ENCODE results near the gene ERC1.

ERC1 gene

DNA sequence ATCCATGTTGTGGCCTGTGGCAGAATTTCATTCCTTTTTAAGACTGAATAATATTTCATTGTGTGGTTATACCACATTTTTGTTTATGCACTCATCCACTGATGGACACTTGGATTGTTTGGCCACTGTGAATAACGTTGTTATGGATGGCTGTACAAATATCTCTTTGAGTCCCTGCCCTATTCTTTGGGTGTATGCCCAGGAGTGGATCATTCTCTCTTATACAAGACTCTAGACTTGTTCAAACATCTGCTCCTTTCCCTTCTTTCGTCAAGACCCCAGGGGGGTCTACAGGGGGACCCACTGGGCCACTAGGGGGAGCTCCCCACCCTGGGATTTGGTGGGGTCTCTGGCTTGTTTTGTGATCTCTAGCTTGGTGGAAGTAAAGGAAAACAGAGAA lies 526.0 kb downstream of the ERC1 start:
- no peak for DNase-seq (ENCODE audit: low spot score)

DNA sequence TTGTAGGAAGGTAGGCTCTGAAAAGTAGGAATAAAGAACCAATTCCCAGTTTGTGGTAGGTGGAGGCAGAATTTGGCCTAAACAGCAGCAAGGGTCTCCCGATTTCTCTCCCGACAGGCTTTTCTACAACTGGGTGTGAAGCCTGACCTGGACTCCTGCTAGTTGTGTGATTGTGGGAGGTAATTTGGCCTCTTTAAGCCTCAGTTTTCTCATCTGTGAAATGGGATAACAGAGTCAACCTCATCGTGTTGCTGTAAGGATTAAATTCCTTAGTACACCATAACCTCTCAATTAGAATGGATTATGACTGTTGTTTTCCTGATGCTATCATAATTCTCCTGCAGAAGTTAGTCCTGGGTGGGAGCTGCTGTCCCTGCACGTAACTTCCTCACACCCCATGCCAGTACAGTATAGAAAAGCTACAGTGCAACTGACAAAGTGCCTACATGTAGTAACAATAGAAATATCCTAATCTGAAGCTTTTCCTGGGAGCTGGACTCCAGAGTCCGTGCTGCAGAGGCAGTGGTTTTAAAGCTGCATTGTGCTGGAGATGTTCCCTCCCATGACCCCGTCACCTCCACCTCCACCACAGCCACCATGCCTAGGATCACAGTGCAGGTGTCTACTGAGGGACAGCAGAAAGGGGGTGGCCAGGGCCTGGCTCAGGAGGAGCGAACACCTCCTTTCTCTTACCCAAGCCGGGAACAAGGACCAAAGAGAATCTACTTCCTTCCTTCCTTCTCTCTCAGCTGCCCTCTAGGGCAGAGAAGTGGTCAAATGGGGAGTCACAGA lies 526.9 kb downstream of the ERC1 start:
- no peak for DNase-seq (ENCODE audit: low spot score)

DNA sequence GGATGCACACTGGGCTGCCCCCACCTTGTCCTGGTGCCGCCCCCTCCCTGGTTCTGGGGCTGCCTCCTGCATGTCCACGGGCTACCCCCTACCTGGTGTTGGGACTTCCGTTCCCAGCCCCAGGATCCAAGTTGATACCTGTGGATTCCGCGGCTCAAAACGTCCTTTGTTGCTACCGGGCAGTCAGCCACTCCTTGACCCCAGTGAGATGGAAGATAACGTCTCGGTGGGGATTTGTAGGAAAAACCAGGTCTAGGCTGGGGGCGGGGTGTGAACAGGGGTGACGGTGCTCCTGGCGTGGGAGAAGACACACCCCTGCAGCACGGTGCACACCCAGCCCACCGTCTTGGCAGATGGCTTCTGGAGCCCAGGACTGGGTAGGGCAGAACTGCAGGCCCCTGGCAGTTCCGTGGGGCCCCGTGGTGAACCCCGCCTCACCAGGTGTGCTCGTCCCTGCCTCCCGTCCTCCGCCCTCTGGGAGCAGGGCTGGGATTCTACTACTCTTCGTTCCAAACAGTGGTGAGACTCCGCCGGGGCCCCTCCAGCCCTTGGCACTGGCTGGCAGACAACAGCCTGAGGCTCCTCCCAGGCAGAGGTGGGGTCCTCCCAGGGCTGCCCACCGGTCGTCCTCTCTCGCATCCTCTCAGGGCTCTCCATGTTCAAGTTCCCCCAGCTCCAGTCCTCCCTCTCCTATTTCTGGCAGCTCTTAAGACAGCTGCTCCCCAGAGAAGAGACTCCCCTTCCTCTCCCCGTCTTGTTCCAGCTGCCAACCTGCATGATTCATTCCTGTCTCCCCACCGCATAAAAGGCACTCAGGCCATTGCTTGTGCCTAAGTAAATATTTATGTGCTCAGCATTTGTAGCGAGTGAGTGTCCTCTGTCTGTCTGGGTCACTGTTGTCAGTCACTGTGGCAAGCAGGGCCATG lies 527.8 kb downstream of the ERC1 start:
- no peak for DNase-seq (ENCODE audit: low spot score)

DNA sequence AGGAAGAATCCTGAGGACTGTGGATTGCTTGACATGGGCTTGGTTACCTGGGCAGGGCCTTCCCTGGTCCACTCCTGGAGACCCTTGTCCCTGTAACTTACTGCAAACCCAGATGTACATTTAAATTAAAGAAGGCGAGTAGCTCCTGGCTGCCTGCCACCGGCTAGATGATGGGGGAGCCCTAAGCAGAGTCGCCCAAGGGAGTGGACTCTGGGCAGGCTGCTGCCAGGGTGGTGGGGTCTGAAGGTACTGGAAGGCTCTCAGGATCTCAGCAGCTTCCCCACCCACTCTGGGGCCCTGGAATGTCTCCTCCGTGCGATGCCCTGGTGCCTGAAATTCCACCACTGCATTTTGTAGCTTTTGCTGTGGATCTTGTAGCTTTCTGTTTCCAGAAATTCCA lies 528.6 kb downstream of the ERC1 start:
- no peak for DNase-seq (ENCODE audit: low spot score)

DNA sequence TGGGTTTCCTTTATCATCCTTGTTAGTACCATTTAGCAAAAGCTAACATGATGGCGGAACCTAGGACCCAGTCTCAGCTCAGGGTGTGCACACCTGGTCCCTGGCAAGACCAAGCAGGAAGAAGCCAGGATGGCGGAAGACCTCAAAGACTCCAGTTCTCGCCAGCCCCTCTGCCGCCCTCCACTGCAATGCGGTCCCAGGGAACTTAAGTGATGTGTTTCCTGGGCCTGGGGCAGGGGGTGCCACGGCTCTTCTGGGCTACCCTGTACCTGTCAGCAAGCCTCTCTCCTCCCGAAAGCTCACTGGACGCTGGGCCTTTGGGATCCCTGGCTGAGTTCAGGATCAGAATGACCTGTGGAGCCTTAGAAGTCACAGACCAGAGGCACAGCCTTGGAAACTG lies 532.0 kb downstream of the ERC1 start:
- no peak for DNase-seq (ENCODE audit: low spot score)

DNA sequence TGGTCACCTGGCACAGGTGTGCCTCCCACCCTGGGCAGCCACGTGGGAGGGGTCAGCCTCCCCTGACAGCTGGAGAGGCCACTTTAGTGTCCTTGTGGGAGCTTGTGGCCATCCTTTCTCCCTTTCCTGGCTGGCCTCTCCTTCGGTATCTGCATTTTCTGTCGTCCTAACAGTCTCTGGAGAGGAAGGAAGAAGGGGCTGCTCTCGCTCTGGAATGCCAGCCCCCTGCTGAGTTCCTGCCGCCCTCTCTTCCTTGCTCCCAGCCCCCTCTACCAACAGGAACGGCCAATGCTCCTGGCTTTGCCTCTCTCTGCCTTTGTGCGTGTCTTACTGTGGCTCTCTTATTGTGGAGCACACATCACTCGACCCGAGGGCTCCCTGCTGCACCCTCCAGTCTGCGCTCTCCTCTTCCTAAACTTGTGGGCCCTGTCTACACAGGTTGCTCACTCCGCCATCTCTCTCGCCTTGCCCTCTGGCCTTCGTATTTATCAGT lies 532.6 kb downstream of the ERC1 start:
- DNase-seq (ENCODE audit: low spot score): no peak

DNA sequence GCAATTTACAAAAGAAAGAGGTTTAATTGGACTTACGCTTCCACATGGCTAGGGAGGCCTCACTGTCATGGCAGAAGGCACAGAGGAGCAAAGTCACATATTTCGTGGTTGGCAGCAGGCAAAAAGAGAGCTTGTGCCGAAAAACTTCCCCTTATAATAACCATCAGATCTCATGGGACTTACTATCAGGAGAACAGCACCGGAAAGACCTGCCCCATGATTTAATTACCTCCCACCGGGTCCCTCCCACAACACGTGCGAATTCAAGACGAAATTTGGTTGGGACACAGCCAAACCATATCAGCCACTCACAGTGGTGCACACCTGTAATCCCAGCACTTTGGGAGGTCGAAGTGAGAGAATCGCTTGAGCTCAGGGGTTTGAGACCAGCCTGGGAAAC lies 534.8 kb downstream of the ERC1 start:
- no peak for DNase-seq (ENCODE audit: low spot score)

DNA sequence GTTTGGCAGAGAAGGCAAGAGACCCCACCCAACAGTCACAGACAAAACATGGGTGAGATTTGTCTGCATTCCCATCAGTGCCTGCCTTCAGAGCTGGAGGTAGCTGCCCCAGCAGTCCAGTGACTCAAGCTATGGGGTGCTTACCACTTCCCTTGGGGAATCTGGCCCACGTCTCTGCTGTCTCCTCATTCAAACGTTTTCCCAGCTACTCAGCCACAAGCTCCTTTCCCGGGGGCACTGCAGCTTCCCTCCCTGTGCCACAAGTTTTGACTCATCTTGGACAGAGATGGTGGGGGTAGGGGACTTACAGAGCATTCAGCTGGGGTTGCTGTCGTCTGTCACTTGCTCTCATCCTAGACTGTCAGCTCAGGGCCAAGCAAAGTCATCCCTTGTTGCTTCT lies 536.8 kb downstream of the ERC1 start:
- DNase-seq (ENCODE audit: low spot score): no peak

DNA sequence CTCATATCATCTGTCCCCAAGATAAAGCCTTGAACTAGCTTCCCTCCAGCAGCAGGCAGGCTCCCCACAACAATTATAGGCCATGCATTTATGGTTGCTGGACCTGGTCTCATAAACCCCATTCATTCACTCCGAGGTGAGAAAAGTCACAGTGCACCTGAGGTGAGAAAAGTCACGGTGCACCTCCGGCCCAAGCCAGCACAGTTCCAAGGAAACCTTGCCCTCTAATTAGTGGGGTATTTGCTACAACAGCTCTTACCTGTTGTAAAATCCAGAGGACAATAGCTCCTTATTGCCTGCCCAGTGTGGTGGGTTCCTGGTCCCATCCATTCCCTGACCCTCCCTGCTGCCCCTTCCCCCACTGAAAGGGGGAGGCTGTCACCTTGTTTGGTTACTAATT lies 537.8 kb downstream of the ERC1 start:
- no peak for DNase-seq (ENCODE audit: low spot score)

DNA sequence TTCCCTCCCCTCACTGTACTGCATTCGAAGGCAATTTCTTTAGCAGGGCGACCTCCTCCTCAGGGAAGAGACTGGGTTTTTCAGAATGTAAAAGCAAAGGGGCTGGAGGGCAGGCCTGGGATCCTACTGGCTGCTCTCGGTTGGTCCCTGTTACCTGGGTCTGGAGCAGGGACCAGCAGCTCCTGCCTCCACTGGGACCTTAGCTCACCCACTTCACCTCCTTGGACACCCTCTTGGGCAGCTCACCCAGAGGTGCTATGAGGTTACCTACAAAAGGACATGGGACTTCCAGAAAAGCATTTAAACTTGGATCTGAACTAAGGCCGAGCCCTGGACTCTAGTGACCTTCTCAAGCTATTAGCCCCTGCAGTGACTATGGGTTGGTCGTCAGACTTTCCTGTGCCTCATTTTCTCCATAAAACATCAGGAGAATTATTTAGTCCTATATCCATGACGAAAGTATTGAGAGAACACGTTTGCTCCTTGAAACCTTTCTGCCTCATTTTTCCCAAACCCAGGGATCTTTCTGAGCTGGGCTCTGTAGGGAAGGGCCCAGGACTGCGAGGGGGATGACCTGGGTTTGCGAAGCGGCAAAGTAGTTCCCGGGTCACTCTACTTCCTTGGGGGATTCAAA lies 538.3 kb downstream of the ERC1 start:
- DNase-seq (ENCODE audit: low spot score): no peak

DNA sequence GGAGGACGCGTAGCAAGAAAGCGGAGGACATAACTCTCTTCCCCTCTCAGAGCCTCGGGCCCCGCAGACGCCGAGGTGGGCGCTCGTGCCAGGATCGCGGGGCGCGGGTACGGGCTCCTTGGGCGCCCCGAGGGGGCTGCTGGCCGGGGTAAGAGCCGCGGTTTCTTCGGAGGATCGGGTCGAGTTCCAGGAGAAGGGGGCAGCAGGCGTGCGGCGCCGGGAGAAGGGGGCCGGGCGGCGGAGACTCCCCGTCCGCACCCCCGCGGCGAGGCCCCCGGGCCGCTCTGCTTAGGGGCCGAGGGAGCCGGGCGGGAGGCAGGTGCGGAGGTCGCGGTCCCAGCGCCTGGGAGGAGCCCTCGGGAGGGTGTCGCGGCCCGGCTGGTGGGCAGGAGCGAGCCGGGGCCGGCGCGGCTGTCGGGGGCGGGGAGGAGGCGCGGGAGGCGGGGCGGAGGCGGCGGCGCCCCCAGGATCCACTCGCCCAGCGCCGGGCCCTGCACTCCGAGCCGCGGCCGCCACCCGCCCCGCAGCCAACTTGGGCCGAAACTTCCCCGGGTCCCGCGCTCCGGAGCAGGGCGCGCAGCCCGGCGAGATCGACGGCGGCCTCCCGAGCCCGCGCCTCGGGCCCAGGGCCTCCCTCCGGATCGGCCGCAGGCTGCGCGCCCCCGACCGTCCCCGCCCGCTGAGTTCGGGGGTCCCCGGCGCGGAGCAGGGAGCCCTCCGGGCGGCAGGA lies 539.0 kb downstream of the ERC1 start:
- DNase-seq (ENCODE audit: low spot score): no peak

DNA sequence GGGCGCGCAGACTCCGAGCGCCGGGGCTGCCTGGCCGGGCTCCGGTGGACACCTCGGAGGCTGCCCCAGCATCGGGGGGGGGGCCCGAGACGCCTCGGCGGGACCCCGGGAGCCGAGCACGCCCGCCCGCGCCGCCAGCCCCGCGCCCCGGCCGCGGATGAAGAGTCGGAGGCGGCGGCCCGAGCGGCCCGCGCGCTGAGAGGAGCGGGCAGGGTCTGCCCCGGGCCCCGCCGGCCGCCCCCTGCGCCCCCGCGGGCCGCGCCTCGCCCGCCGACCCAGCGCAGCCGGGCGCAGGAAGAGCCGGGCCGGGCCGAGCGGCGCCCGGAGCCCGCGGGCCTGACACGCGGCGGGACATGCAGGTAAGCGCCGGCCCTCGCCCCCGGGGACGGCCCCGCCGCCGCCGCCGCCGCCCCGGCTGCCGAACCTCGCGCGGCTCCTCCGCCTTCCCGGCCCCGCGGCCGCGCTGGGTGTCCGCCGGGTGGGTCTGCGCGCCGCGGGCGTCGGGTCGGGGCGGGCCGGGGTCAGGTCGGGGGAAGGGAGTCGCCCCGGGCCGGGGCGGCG lies 539.6 kb downstream of the ERC1 start:
- DNase-seq (ENCODE audit: low spot score): no peak

DNA sequence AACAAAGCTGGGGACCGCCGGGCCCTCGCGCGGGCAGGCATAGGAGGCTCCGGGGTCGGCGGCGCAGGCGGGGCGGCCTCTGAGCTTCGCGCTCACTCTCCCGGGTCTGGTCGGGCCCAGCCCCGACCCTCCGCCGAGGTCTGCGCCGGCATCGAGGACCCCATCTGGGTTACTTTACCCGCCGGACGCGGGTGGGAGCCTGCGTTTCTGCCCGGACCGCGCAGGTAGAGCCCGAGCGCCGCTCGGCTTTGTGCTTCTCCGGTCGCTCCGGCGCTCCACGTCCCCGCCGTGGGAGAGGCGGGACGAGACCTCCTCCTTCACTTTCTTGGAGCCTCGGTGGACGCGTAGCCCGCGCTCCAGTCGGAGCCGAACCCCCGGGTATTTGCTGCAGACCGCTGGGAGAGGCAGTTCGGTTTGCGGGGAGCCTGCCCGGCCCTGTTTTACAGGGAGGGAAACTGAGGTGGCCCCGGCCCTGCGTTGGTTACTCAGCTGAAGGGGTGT lies 540.2 kb downstream of the ERC1 start:
- DNase-seq (ENCODE audit: low spot score): no peak

DNA sequence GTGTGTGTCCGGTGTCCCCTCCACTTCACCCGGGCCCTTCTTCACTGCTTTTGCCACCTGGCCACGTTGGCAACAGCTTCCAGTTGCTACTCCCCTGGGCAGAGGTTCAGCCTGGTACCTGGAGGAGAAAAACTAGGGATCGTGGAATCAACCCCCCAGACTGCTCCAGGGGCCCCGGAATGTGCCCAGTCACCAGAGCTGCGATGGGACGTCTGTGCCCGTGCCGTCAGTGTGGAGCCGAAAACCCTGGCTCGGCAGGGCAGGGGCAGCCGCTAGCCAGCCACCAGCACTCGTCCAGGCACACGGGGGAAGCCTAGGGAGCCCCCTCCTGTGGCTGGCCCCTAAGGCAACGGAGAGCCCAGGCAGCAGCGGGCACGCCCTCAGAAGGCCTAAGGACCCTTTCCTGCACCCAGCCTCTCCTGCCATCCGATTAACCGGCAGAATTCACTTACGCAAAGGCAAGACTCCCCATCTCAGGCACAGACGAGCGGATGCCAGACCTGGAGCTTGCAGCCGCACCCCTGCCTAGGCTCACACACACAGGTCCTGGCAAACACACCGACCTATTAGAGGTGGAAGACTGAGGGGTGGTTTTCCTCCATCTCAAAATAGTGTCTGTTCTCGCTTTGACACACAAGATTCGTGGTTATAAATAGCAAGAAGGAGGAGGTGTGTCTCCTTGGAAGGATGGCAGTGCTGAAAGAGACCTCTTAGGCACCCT lies 540.8 kb downstream of the ERC1 start:
- DNase-seq (ENCODE audit: low spot score): no peak

DNA sequence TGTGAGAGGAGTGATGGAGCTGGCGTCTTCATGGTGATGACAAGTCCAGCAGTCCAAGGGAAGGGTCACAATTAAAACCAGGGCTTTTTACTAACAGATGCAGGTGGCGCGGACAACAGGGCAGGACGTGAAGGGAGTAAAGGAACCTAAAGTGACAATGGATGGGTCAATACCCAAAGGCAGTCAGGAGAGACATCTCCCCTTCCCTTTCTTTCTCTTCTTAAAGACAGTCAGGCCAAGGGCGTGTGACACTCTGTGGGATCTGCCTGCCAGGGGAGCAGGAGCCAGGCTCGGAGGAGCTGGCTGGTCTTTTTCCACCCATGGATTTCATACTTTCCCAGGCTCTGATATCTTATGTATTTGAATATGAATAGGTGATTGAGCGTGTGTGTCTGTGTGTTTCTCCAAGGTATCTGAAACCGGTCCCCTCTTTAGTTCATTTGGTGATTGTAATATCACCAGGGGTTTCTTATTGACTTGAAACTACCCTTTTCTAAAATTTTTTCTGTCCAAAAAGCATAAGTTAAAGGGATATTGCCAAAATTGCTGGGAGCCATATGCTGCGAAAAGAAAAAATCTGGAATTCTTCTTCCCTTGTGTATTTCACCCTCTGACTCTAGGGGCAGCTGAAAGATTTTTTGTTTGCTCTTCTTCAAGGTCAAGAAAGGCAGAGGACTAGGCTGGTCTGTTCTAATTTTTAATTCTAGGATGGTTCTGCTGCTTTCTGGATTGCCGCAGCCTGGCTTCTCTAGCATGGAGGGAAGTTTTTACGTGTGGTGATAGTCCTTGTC lies 541.5 kb downstream of the ERC1 start:
- DNase-seq (ENCODE audit: low spot score): no peak

DNA sequence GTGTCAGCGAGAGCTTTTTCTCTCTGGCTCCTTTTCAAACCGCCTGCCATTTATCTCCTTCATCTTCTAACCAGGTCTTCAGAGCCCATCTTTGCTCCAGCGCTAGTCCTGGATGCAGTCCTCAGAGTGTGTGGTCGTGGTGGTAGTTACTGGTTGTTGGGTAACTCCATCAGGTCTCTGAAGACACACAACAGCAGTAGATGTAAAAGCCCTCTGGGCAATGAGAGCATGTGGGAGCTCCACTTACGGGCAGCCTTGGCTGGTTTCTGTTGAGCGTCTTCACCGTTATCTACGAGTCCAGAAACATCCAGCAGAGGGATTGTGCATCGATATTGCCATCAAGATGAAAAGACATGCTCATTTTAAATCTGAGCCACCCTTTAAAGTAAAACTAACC lies 542.2 kb downstream of the ERC1 start:
- DNase-seq (ENCODE audit: low spot score): peak; percentile 20

DNA sequence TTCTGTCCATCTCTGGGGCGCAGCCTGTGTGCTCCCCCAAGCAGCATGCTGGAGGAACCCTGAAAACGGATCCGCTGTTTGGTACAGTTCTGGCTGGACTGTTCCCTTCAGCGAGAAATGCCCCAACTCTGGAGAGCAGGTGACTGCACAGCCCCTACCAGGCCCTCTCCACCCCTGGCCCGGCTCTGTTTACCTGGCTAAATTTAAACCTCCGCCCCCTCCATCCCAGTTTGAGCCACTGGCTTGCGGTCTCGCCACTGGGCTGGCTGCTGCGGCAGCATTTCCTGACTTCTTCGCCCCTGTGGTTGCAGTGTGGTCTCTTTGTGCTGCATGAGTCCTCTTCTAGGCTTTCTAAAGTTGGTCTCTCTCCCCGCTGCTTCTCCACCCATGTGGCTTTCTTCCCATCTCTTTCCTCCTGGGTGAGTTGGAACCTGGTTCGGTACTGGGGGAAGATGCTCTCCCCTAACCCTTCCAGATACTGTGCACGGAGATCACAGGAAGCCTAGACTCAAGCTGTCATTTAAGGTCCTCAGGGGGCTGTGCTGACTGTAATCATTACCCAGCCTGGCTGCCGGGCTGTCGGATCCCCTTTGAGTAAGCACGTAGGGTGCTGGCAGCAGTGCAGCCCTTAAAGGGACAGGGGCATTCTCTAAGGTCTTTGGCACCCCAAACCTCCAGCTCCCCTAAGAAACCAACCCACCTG lies 542.7 kb downstream of the ERC1 start:
- peak; percentile 35 for DNase-seq (ENCODE audit: low spot score)

DNA sequence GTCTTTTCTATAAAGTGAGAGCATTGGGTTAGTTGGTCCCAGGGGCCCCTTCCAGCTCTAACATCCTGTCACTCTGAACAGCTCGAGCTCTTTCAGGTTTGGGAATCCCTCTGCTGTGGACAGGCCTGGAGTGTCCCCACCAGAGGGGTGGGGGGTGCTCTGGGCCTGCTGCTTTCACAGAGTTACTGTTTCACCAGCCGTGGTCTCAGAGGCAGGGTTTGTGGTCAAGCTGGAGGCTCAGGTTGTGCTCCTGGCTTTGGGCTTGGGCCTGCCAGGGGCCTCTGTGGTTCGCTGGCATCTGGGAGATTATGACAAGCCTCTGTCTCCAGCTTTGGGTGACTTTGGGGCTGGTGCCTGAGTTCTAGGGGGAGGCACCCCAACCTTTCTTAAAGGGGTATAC lies 543.7 kb downstream of the ERC1 start:
- DNase-seq (ENCODE audit: low spot score): no peak

DNA sequence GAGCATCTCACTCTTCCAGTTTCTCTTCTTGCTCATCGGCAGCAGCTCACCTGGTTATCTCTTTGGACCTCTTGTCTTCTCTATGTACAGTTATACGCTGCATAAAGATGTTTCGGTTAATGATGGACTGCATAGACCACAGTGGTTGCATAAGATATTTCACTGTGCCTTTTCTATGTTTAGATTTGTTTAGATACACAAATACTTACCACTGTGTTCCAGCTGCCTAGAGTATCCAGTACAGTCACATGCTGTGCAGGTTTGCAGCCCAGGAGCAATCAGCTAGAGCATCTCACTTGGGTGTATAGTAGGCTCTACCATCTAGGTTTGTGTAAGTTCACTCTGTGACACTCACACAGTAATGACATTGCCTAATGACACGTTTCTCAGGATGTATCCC lies 545.8 kb downstream of the ERC1 start:
- DNase-seq (ENCODE audit: low spot score): no peak

All from CD4-positive, alpha-beta T cell treated with Interleukin-2 at 100 ng/mL for 4 hours (primary cell).